Right ventricle myocardium inferior (tissue), 1 donor: ENCODE measurements around the gene DGKI. TPM values are rescaled to one million over a fixed set of nuclear protein-coding genes. Genes with fewer than 3 reads are reported as not detected.

Experiments used
- ATAC-seq: fragments of 200-7000 bp; cut with Tn5 transposase; one replicate; pipeline ENCODE4 v1.9.1; 2020; ENCODE audit warnings: mild to moderate bottlenecking, moderate library complexity
- DNase-seq: peaks from one replicate; pipeline ENCODE4 v3.0.0; 2021; ENCODE audit errors: missing footprints
- intact Hi-C: fragments of 100-400 bp; cut with DNase I; formaldehyde crosslinking; loops from one replicate; pipeline ENCODE4 v1.11.0; 2022
- total RNA-seq: library from RNA; stranded (reverse); fragmentation: NEBNext Ultra II Directional; extraction: Animal tissue kit (Norgen Biotek cat#: 25700); gene quantifications from one replicate; pipeline ENCODE4 v1.2.1, GENCODE V29; 2021
- donor health status: DM: no; HTN: yes; CAD: no; lungs with severe emphysema.

Gene DGKI
- total RNA-seq, 1 donor from 2014 or later: 1.4 TPM

GRCh38 chr7:137873979-137874777 lies 27.4 kb upstream of the DGKI start:
- no peak for DNase-seq
- intact Hi-C loops: no loop called here

GRCh38 chr7:137873524-137873923 lies 26.8 kb upstream of the DGKI start:
- DNase-seq (no peak), ATAC-seq (no peak)
- intact Hi-C loops: no loop called here

More at GRCh38 chr7:137873979-137874777, 27.4 kb upstream of the DGKI start:
- ATAC-seq: no peak

- ATAC-seq (peak; percentile 77), DNase-seq (no peak)
- intact Hi-C loops: no loop called here
These were observed 24.6 kb upstream of the DGKI start for GRCh38 chr7:137871170-137871915.

GRCh38 chr7:137870684-137871083 lies 23.9 kb upstream of the DGKI start:
- intact Hi-C loops: no loop called here
- ATAC-seq: no peak

GRCh38 chr7:137870078-137870477 lies 23.3 kb upstream of the DGKI start:
- DNase-seq (no peak), ATAC-seq (no peak)
- intact Hi-C loops: no loop called here

More at GRCh38 chr7:137870684-137871083, 23.9 kb upstream of the DGKI start:
- DNase-seq: no peak

- intact Hi-C loops: no loop called here
- no peak for ATAC-seq
- DNase-seq: no peak
These were observed 22.5 kb upstream of the DGKI start for GRCh38 chr7:137869260-137869659.

GRCh38 chr7:137867289-137867688 lies 20.5 kb upstream of the DGKI start:
- intact Hi-C loops: loop anchor here (2.0 kb wide), 1 partner anchor 32 kb away; no protein-coding TSS in a partner anchor
- ATAC-seq: peak; percentile 84
- no peak for DNase-seq

GRCh38 chr7:137865764-137866163 lies 19.0 kb upstream of the DGKI start:
- ATAC-seq (no peak), DNase-seq (no peak)
- intact Hi-C loops: loop anchor here (2.0 kb wide), 1 partner anchor 33 kb away; no protein-coding TSS in a partner anchor

GRCh38 chr7:137862964-137863363 lies 16.2 kb upstream of the DGKI start:
- intact Hi-C loops: no loop called here
- DNase-seq (no peak), ATAC-seq (no peak)

- DNase-seq (no peak), ATAC-seq (no peak)
- intact Hi-C loops: no loop called here
These were observed 15.6 kb upstream of the DGKI start for GRCh38 chr7:137862358-137862757.

GRCh38 chr7:137860542-137860941 lies 13.8 kb upstream of the DGKI start:
- ATAC-seq (no peak), DNase-seq (no peak)
- intact Hi-C loops: no loop called here

GRCh38 chr7:137853053-137853452 lies 6.3 kb upstream of the DGKI start:
- DNase-seq (no peak), ATAC-seq (no peak)
- intact Hi-C loops: no loop called here

- no peak for DNase-seq
- ATAC-seq: no peak
- intact Hi-C loops: no loop called here
These were observed 5.3 kb upstream of the DGKI start for GRCh38 chr7:137852108-137852507.

GRCh38 chr7:137850972-137851945 lies 4.5 kb upstream of the DGKI start:
- intact Hi-C loops: no loop called here
- ATAC-seq: no peak
- DNase-seq: no peak

GRCh38 chr7:137850571-137850970 lies 3.8 kb upstream of the DGKI start:
- intact Hi-C loops: no loop called here
- DNase-seq (no peak), ATAC-seq (no peak)

GRCh38 chr7:137848095-137848494 lies 1.3 kb upstream of the DGKI start:
- ATAC-seq: no peak
- DNase-seq: no peak
- intact Hi-C loops: no loop called here

- ATAC-seq: no peak
- no peak for DNase-seq
- intact Hi-C loops: no loop called here
These were observed 835 bp upstream of the DGKI start for GRCh38 chr7:137847568-137848050.

GRCh38 chr7:137846549-137846826 lies 286 bp downstream of the DGKI start:
- DNase-seq: no peak
- ATAC-seq: no peak
- intact Hi-C loops: no loop called here
